Osteoblast (primary cell): Measurements from ENCODE around the gene LHX4. TPM values are rescaled to one million over a fixed set of nuclear protein-coding genes. Genes with fewer than 3 reads are reported as not detected.
A peak's percentile ranks its signal among the peaks of the same experiment; 100 is the strongest.

Source experiments
- DNase-seq: peaks from one replicate; pipeline ENCODE4 v3.0.0; 2011; ENCODE audit warnings: low spot score, mixed read lengths; ENCODE audit not compliant: insufficient read length; ENCODE audit errors: missing footprints
- H2AFZ ChIP-seq: 2 replicates; pipeline ENCODE4 v1.6.0; 2011; ENCODE audit warnings: mild to moderate bottlenecking, low read length
- H3K27ac ChIP-seq: 2 replicates; pipeline ENCODE4 v1.5.1; 2011; ENCODE audit warnings: mild to moderate bottlenecking, low read depth, low read length, moderate library complexity
- H3K27me3 ChIP-seq: 2 replicates; pipeline ENCODE4 v1.6.0; 2012; ENCODE audit warnings: mild to moderate bottlenecking, control low read depth, inconsistent platforms, low read length, moderate library complexity; ENCODE audit not compliant: insufficient read depth
- H3K36me3 ChIP-seq: 2 replicates; pipeline ENCODE4 v1.5.1; 2011; ENCODE audit warnings: mild to moderate bottlenecking, low read length, control low read depth, moderate library complexity; ENCODE audit not compliant: insufficient read depth
- H3K4me1 ChIP-seq: 2 replicates; pipeline ENCODE4 v1.5.1; 2011; ENCODE audit warnings: mild to moderate bottlenecking, low read length, control low read depth, moderate library complexity; ENCODE audit not compliant: insufficient read depth
- H3K4me2 ChIP-seq: 2 replicates; pipeline ENCODE4 v1.6.0; 2011; ENCODE audit warnings: mild to moderate bottlenecking, low read length; ENCODE audit not compliant: insufficient read depth
- H3K4me3 ChIP-seq: fragments of 200-600 bp; sonication (generic); 3 replicates; pipeline ENCODE4 v1.5.1; 2012; ENCODE audit warnings: mild to moderate bottlenecking, low read length, inconsistent platforms; ENCODE audit not compliant: insufficient read depth
- H3K79me2 ChIP-seq: 2 replicates; pipeline ENCODE4 v1.6.0; 2012; ENCODE audit warnings: mild to moderate bottlenecking, low read length, control low read depth, inconsistent platforms; ENCODE audit not compliant: insufficient read depth
- H3K9me3 ChIP-seq: 2 replicates; pipeline ENCODE4 v1.5.1; 2011; ENCODE audit warnings: low read depth, low read length, control low read depth
- H4K20me1 ChIP-seq: 2 replicates; pipeline ENCODE4 v1.6.0; 2012; ENCODE audit warnings: mild to moderate bottlenecking, low read length, control low read depth; ENCODE audit not compliant: insufficient read depth
- CTCF ChIP-seq: IDR thresholded peaks from 2 replicates; pipeline ENCODE4 v1.5.1; 2011; ENCODE audit warnings: mild to moderate bottlenecking, low read depth, low read length, moderate library complexity; ENCODE audit errors: extremely low read depth
- total RNA-seq: library from RNA; depleted of rRNA; stranded (reverse); fragments of >200 nt; gene quantifications from 2 replicates; pipeline ENCODE4 v1.2.3, GENCODE V29; 2012

LHX4 gene
- total RNA-seq, 1 donor, result not detected

- Histone ChIP-seq H3K27ac (no peak overlapping the region), H3K27me3 (no peaks in the 10 kb centered on the region), H4K20me1 (peaks cover 45% of the 10 kb centered on the region), H3K36me3 (peaks cover 85% of the 10 kb centered on the region), H3K4me2 (no peak overlapping the region), H3K4me3 (no peak overlapping the region), H3K9me3 (no peaks in the 10 kb centered on the region), H3K4me1 (no peaks in the 10 kb centered on the region), H2AFZ (no peak overlapping the region), H3K79me2 (no peaks in the 10 kb centered on the region)
- DNase-seq, result peak; percentile 76
- no peak for TF ChIP-seq CTCF
Observed at GRCh38 chr1:180194048-180194425, 36.0 kb upstream of the LHX4 start.

DNA sequence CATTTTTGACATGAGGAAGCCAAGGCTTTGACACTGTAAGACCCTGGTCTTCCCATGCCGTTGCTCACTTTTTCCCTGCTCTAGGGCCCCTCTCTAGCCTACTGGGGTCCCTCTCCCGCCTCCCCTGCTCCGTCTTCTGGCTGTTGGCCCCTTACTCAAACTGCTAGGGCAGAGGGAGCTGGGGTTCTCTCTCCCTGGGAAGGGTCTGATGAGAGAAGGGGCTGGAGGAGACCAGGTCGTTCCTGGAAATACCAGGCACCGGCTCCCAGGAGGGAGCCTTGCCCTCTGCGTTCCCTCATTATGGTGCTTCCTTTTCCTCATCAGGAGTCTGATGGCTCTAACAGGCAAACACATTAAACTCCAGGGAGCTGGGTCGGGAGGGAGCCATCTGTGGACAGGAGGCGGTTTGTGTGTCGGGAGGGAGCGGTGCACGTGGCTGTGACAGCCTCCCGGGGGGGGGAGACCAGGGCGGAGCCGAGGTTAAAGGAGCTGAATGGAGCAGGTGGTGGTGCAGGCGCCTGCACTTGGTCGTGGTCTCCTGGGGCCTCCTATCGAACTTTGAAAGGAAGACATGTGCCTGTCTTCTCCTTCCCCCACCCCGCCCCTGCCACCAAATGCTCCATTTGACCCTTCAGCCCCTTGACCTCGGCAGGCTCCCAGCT, 35.4 kb upstream of the LHX4 start:
- Histone ChIP-seq H3K27me3 (no peaks in the 10 kb centered on the region), H3K4me3 (no peak overlapping the region), H2AFZ (no peak overlapping the region), H3K36me3 (peaks cover 83% of the 10 kb centered on the region), H3K4me1 (no peaks in the 10 kb centered on the region), H3K4me2 (no peak overlapping the region), H3K9me3 (no peaks in the 10 kb centered on the region), H3K27ac (no peak overlapping the region), H3K79me2 (no peaks in the 10 kb centered on the region), H4K20me1 (peaks cover 48% of the 10 kb centered on the region)
- no peak for TF ChIP-seq CTCF
- DNase-seq, result peak; percentile 55

GRCh38 chr1:180195401-180195800, 34.7 kb upstream of the LHX4 start:
- no peaks in the 10 kb centered on the region for H3K4me1 ChIP-seq
- peak; percentile 84 for DNase-seq
- H2AFZ ChIP-seq, result no peak overlapping the region
- no peak overlapping the region for H3K4me3 ChIP-seq
- H3K9me3 ChIP-seq, result no peaks in the 10 kb centered on the region
- no peak for TF ChIP-seq CTCF
- no peak overlapping the region for H3K27ac ChIP-seq
- peaks cover 82% of the 10 kb centered on the region for H3K36me3 ChIP-seq
- H3K79me2 ChIP-seq, result no peaks in the 10 kb centered on the region
- H3K27me3 ChIP-seq, result no peaks in the 10 kb centered on the region
- peaks cover 55% of the 10 kb centered on the region for H4K20me1 ChIP-seq
- no peak overlapping the region for H3K4me2 ChIP-seq

- H3K27me3 ChIP-seq, result no peaks in the 10 kb centered on the region
- no peak overlapping the region for H3K4me3 ChIP-seq
- no peak for TF ChIP-seq CTCF
- no peak overlapping the region for H3K27ac ChIP-seq
- no peaks in the 10 kb centered on the region for H3K79me2 ChIP-seq
- peaks cover 76% of the 10 kb centered on the region for H3K36me3 ChIP-seq
- no peaks in the 10 kb centered on the region for H3K9me3 ChIP-seq
- peak; percentile 58 for DNase-seq
- no peaks in the 10 kb centered on the region for H3K4me1 ChIP-seq
- H4K20me1 ChIP-seq, result peaks cover 54% of the 10 kb centered on the region
- no peak overlapping the region for H3K4me2 ChIP-seq
- H2AFZ ChIP-seq, result no peak overlapping the region
Observed at GRCh38 chr1:180195916-180196315, 34.1 kb upstream of the LHX4 start.
